PC-3 (cell line): ENCODE results near the gene CAV1. TPM values are rescaled to one million over a fixed set of nuclear protein-coding genes. Genes with fewer than 3 reads are reported as not detected.

Experiments
- ATAC-seq: fragments of 200-7000 bp; cut with Tn5 transposase; 2 replicates; pipeline ENCODE4 v1.9.1; 2020; ENCODE audit warnings: mild to moderate bottlenecking, moderate library complexity
- BruUV-seq: library from RNA; stranded (reverse); fragments of 400-500 nt; replicated peaks from 2 replicates; lab custom pipeline; 2021; lab: Mats Ljungman, UMichigan
- CTCF ChIA-PET: fragments of 300-600 bp; sonication (Branson Sonifier 250); formaldehyde crosslinking; loops from one replicate; lab custom pipeline; 2022; ENCODE audit warnings: antibody characterized with exemption; lab: Charles Lee
- POLR2A ChIA-PET: fragments of 300-600 bp; sonication (Branson Sonifier 250); formaldehyde crosslinking; loops from one replicate; lab custom pipeline; 2022; ENCODE audit warnings: antibody characterized with exemption; ENCODE audit not compliant: unreplicated experiment; lab: Charles Lee
- DNase-seq: peaks from one replicate; pipeline ENCODE4 v3.0.0-alpha.2; 2015
- H2AFZ ChIP-seq: fragments of 300-600 bp; sonication (generic); 2 replicates; pipeline ENCODE4 v1.6.0; 2016; ENCODE audit warnings: antibody characterized with exemption, low read length
- H3F3A ChIP-seq: fragments of 300-600 bp; sonication (generic); one replicate; pipeline ENCODE4 v1.6.0; 2017; ENCODE audit warnings: antibody characterized with exemption, low read length, control low read depth, mild to moderate bottlenecking; ENCODE audit not compliant: unreplicated experiment
- H3K27ac ChIP-seq: fragments of 300-600 bp; sonication (generic); 2 replicates; pipeline ENCODE4 v1.5.1; 2016; ENCODE audit warnings: mild to moderate bottlenecking, low read length
- H3K27me3 ChIP-seq: fragments of 300-600 bp; sonication (generic); 2 replicates; pipeline ENCODE4 v1.6.1; 2016; ENCODE audit warnings: low read length, mixed read lengths
- H3K36me3 ChIP-seq: fragments of 300-600 bp; sonication (generic); 2 replicates; pipeline ENCODE4 v1.6.1; 2016; ENCODE audit warnings: low read depth, mixed run types, low read length, mixed read lengths
- H3K4me1 ChIP-seq: fragments of 300-600 bp; sonication (generic); 2 replicates; pipeline ENCODE4 v1.5.1; 2016; ENCODE audit warnings: low read length; ENCODE audit not compliant: insufficient read depth
- H3K4me2 ChIP-seq: fragments of 300-600 bp; sonication (generic); 2 replicates; pipeline ENCODE4 v1.6.0; 2016; ENCODE audit warnings: low read length
- H3K4me3 ChIP-seq: fragments of 300-600 bp; sonication (generic); 2 replicates; pipeline ENCODE4 v1.5.1; 2016; ENCODE audit warnings: mild to moderate bottlenecking, low read length, mixed read lengths
- H3K79me2 ChIP-seq: fragments of 300-600 bp; sonication (generic); 2 replicates; pipeline ENCODE4 v1.6.1; 2017; ENCODE audit warnings: low read length, mixed read lengths
- H3K9ac ChIP-seq: fragments of 300-600 bp; sonication (generic); 2 replicates; pipeline ENCODE4 v1.6.0; 2016; ENCODE audit warnings: mild to moderate bottlenecking, low read length
- H3K9me2 ChIP-seq: fragments of 300-600 bp; sonication (generic); replicated peaks from 2 replicates; pipeline ENCODE4 v1.6.1; 2016; ENCODE audit warnings: mixed run types, low read length, mixed read lengths
- H3K9me3 ChIP-seq: fragments of 300-600 bp; sonication (generic); 2 replicates; pipeline ENCODE4 v1.6.1; 2016; ENCODE audit warnings: low read length, mixed read lengths
- H4K20me1 ChIP-seq: fragments of 300-600 bp; sonication (generic); 2 replicates; pipeline ENCODE4 v1.6.1; 2016; ENCODE audit warnings: low read length, mixed read lengths
- EZH2 ChIP-seq: fragments of 300-600 bp; sonication (generic); IDR thresholded peaks from one replicate; pipeline ENCODE4 v1.6.1; 2017; ENCODE audit warnings: antibody characterized with exemption, mild to moderate bottlenecking, low read length; ENCODE audit not compliant: unreplicated experiment
- EZH2phosphoT487 ChIP-seq: fragments of 300-600 bp; sonication (generic); IDR thresholded peaks from 2 replicates; pipeline ENCODE4 v1.6.1; 2018; ENCODE audit warnings: mild to moderate bottlenecking, antibody characterized with exemption, low read length, borderline replicate concordance
- intact Hi-C: fragments of 100-400 bp; cut with micrococcal nuclease; formaldehyde crosslinking; loops from 2 replicates; pipeline ENCODE4 v1.9.0; 2023
- total RNA-seq: library from RNA; depleted of rRNA; stranded (reverse); fragments of >200 nt; gene quantifications from 2 replicates; pipeline ENCODE4 v1.2.3, GENCODE V29; 2014
- TF ChIP-seq, protein P1 (sequence below): fragments of 300-600 bp; sonication (generic); conservative IDR thresholded peaks from 2 replicates; pipeline ENCODE4 v1.5.1; 2017; ENCODE audit warnings: antibody characterized with exemption, low read depth, mild to moderate bottlenecking, low read length

The CAV1 gene
- total RNA-seq, 1 experiment from 2014 or later, result 284 TPM

DNA sequence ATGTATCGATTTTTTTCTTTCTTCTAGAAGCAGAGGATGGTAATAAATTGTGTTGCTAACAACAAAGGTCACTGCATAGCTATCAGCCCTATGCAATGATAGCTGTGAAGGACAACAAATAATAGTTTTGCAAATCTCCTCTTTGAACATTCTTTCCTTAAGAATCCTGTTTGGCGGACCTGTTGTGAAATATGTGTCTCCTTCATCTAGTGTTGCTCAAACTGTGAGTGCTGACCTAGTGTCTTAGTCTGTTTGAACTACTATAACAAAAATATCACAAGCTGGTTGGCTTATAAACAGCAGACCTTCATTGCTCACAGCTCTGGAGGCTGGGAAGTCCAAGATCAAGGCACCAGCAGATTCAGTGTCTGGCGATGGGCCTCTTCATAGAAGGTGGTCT lies 53.7 kb downstream of the CAV1 start:
- TF ChIP-seq, protein P1, sequence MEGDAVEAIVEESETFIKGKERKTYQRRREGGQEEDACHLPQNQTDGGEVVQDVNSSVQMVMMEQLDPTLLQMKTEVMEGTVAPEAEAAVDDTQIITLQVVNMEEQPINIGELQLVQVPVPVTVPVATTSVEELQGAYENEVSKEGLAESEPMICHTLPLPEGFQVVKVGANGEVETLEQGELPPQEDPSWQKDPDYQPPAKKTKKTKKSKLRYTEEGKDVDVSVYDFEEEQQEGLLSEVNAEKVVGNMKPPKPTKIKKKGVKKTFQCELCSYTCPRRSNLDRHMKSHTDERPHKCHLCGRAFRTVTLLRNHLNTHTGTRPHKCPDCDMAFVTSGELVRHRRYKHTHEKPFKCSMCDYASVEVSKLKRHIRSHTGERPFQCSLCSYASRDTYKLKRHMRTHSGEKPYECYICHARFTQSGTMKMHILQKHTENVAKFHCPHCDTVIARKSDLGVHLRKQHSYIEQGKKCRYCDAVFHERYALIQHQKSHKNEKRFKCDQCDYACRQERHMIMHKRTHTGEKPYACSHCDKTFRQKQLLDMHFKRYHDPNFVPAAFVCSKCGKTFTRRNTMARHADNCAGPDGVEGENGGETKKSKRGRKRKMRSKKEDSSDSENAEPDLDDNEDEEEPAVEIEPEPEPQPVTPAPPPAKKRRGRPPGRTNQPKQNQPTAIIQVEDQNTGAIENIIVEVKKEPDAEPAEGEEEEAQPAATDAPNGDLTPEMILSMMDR, result no peak
- TF ChIP-seq EZH2phosphoT487 (no peak), EZH2 (no peak)
- Histone ChIP-seq H3K4me3 (no peak overlapping the region), H3K36me3 (no peaks in the 10 kb centered on the region), H3K4me1 (peaks cover 46% of the 10 kb centered on the region), H3K9me3 (no peaks in the 10 kb centered on the region), H4K20me1 (no peaks in the 10 kb centered on the region), H2AFZ (no peak overlapping the region), H3F3A (peaks cover 7% of the 10 kb centered on the region), H3K79me2 (no peaks in the 10 kb centered on the region), H3K4me2 (no peak overlapping the region), H3K9me2 (no peaks in the 10 kb centered on the region), H3K27me3 (no peaks in the 10 kb centered on the region), H3K9ac (no peak overlapping the region), H3K27ac (peak overlapping the region; percentile 94; the same call in 1 of the 2 replicates)
- no peak for ATAC-seq
- POLR2A ChIA-PET, result interaction anchor here (0.6 to 0.7 kb wide), 3 partner anchors 19 to 80 kb away, joined by 3 to 5 read pairs (median 3); no protein-coding TSS in a partner anchor
- DNase-seq, result no peak
- CTCF ChIA-PET, result no interaction called here
- intact Hi-C loops, result no loop called here
- BruUV-seq, result no TSS peak

DNA sequence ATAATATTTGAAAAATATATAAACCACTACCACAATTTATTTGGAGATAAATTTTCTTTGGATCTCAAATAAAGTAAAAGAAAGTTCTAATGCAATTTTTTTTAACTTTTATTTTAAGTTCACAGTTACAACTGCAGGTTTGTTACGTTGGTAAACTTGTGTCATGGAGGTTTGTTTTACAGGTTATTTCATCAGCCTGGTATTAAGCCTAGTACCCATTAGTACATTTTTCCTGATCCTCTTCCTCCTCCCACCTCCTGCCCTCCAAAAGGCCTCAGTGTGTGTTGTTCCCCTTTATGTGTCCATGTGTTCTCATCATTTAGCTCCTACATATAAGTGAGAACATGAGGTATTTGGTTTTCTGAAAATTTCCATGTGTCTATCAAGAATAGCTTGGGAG lies 54.5 kb downstream of the CAV1 start:
- intact Hi-C loops, result no loop called here
- Histone ChIP-seq H3K4me2 (no peak overlapping the region), H3K9ac (no peak overlapping the region), H3K79me2 (no peaks in the 10 kb centered on the region), H3F3A (peaks cover 7% of the 10 kb centered on the region), H3K36me3 (no peaks in the 10 kb centered on the region), H3K27ac (no peak overlapping the region), H3K4me3 (no peak overlapping the region), H3K9me3 (no peaks in the 10 kb centered on the region), H3K4me1 (peaks cover 38% of the 10 kb centered on the region), H2AFZ (no peak overlapping the region), H3K27me3 (no peaks in the 10 kb centered on the region), H4K20me1 (no peaks in the 10 kb centered on the region), H3K9me2 (no peaks in the 10 kb centered on the region)
- ATAC-seq (no peak), DNase-seq (no peak)
- POLR2A ChIA-PET, result no interaction called here
- BruUV-seq, result no TSS peak
- TF ChIP-seq EZH2, result no peak
- TF ChIP-seq EZH2phosphoT487, result no peak
- TF ChIP-seq, protein P1, result no peak
- CTCF ChIA-PET, result no interaction called here

DNA sequence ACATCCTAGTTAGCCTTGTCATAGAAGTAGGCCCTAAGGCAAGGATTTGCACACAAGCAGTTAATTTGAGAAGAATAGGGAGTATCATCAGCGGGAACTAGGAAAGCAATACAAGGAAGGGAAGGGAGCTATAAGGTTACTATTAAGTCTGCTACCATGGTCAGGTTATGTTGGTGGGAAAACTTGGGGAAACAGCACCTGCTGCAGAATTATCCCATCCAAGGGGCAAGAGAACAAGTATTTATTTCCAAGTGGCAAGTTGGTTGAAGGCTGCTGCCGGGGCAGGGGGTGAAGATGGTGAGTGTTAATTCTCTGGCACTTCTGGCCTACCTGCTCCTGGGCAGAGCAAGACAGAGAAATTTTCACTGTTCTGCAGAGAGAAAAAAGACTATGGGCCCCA lies 55.0 kb downstream of the CAV1 start:
- Histone ChIP-seq H3K4me3 (no peak overlapping the region), H3K4me2 (no peak overlapping the region), H3K9me2 (no peaks in the 10 kb centered on the region), H3K27me3 (no peaks in the 10 kb centered on the region), H2AFZ (no peak overlapping the region), H4K20me1 (no peaks in the 10 kb centered on the region), H3K36me3 (no peaks in the 10 kb centered on the region), H3K9ac (no peak overlapping the region), H3F3A (peaks cover 7% of the 10 kb centered on the region), H3K9me3 (no peaks in the 10 kb centered on the region), H3K79me2 (no peaks in the 10 kb centered on the region), H3K27ac (no peak overlapping the region), H3K4me1 (peaks cover 33% of the 10 kb centered on the region)
- DNase-seq, result no peak
- TF ChIP-seq, protein P1, result no peak
- TF ChIP-seq EZH2 (no peak), EZH2phosphoT487 (no peak)
- ChIA-PET POLR2A (interaction anchor here (0.7 kb wide), 1 partner anchor 59 kb away, joined by 7 read pairs; no protein-coding TSS in a partner anchor), CTCF (no interaction called here)
- intact Hi-C loops, result no loop called here
- no TSS peak for BruUV-seq
- no peak for ATAC-seq
